H9 (cell line): ENCODE results near the gene PPFIA4. TPM values are rescaled to one million over a fixed set of nuclear protein-coding genes. Genes with fewer than 3 reads are reported as not detected.

ENCODE experiments used
- DNase-seq: peaks from one replicate; pipeline ENCODE4 v3.0.0-alpha.2; 2017
- H2AFZ ChIP-seq: one replicate; pipeline ENCODE4 v1.6.1; 2013; ENCODE audit warnings: mild to moderate bottlenecking, low read length, control low read depth, moderate library complexity
- H2AK5ac ChIP-seq: 2 replicates; pipeline ENCODE4 v1.6.1; 2013; ENCODE audit warnings: low read length, control low read depth, mixed read lengths; ENCODE audit not compliant: insufficient read length
- H2BK120ac ChIP-seq: one replicate; pipeline ENCODE4 v1.6.1; 2013; ENCODE audit warnings: low read depth, mild to moderate bottlenecking, low read length, control low read depth, inconsistent platforms; ENCODE audit not compliant: poor library complexity, severe bottlenecking
- H2BK12ac ChIP-seq: 2 replicates; pipeline ENCODE4 v1.6.1; 2013; ENCODE audit warnings: low read length, control low read depth, mixed read lengths, low read depth; ENCODE audit not compliant: insufficient read length
- H2BK15ac ChIP-seq: 2 replicates; pipeline ENCODE4 v1.6.1; 2013; ENCODE audit warnings: low read depth, low read length, control low read depth
- H2BK20ac ChIP-seq: one replicate; pipeline ENCODE4 v1.6.1; 2013; ENCODE audit warnings: low read depth, mild to moderate bottlenecking, low read length, control low read depth, inconsistent platforms; ENCODE audit not compliant: poor library complexity, severe bottlenecking
- H2BK5ac ChIP-seq: 2 replicates; pipeline ENCODE4 v1.6.1; 2013; ENCODE audit warnings: low read length, control low read depth, mixed read lengths; ENCODE audit not compliant: insufficient read length
- H3K14ac ChIP-seq: 2 replicates; pipeline ENCODE4 v1.6.1; 2013; ENCODE audit warnings: low read length, control low read depth; ENCODE audit not compliant: insufficient read depth
- H3K18ac ChIP-seq: 2 replicates; pipeline ENCODE4 v1.6.1; 2013; ENCODE audit warnings: low read depth, mild to moderate bottlenecking, mixed read lengths, low read length, control low read depth; ENCODE audit not compliant: insufficient read length
- H3K23ac ChIP-seq: 2 replicates; pipeline ENCODE4 v1.6.1; 2013; ENCODE audit warnings: low read length, control low read depth, mixed read lengths, low read depth; ENCODE audit not compliant: insufficient read length
- H3K23me2 ChIP-seq: 2 replicates; pipeline ENCODE4 v1.6.1; 2013; ENCODE audit warnings: low read depth, mild to moderate bottlenecking, mixed read lengths, low read length, control low read depth; ENCODE audit not compliant: insufficient read length, poor library complexity, severe bottlenecking
- H3K27ac ChIP-seq: 2 replicates; pipeline ENCODE4 v1.5.1; 2013; ENCODE audit warnings: low read length, control low read depth, mixed read lengths, low read depth; ENCODE audit not compliant: insufficient read length
- H3K27me3 ChIP-seq: 2 replicates; pipeline ENCODE4 v1.6.1; 2013; ENCODE audit warnings: low read length, control low read depth, inconsistent platforms; ENCODE audit not compliant: insufficient read depth
- H3K4ac ChIP-seq: 2 replicates; pipeline ENCODE4 v1.6.1; 2013; ENCODE audit warnings: low read depth, mild to moderate bottlenecking, control low read depth, inconsistent platforms, low read length, moderate library complexity
- H3K4me1 ChIP-seq: 2 replicates; pipeline ENCODE4 v1.6.1; 2013; ENCODE audit warnings: low read length, control low read depth, inconsistent platforms; ENCODE audit not compliant: insufficient read depth
- H3K4me2 ChIP-seq: 2 replicates; pipeline ENCODE4 v1.6.1; 2013; ENCODE audit warnings: low read length, control low read depth, mixed read lengths; ENCODE audit not compliant: insufficient read length, insufficient read depth
- H3K56ac ChIP-seq: 2 replicates; pipeline ENCODE4 v1.6.1; 2013; ENCODE audit warnings: low read depth, mild to moderate bottlenecking, mixed read lengths, low read length, control low read depth; ENCODE audit not compliant: insufficient read length
- H3K79me1 ChIP-seq: 2 replicates; pipeline ENCODE4 v1.6.1; 2013; ENCODE audit warnings: low read depth, mild to moderate bottlenecking, moderate library complexity, low read length, control low read depth, inconsistent platforms; ENCODE audit not compliant: insufficient read depth, poor library complexity, severe bottlenecking
- H3K79me2 ChIP-seq: 2 replicates; pipeline ENCODE4 v1.6.1; 2013; ENCODE audit warnings: low read length, control low read depth, inconsistent platforms; ENCODE audit not compliant: insufficient read depth
- H3K9ac ChIP-seq: 2 replicates; pipeline ENCODE4 v1.6.1; 2013; ENCODE audit warnings: low read length, control low read depth, mixed read lengths; ENCODE audit not compliant: insufficient read length; ENCODE audit errors: extremely low read depth
- H3K9me3 ChIP-seq: one replicate; pipeline ENCODE4 v1.6.1; 2013; ENCODE audit warnings: low read depth, low read length, inconsistent platforms; ENCODE audit not compliant: control insufficient read depth
- H3T11ph ChIP-seq: one replicate; pipeline ENCODE4 v1.6.1; 2013; ENCODE audit warnings: mild to moderate bottlenecking, low read length, control low read depth, inconsistent platforms
- H4K20me1 ChIP-seq: one replicate; pipeline ENCODE4 v1.6.1; 2013; ENCODE audit not compliant: control insufficient read depth, insufficient read length, insufficient read depth
- H4K5ac ChIP-seq: 2 replicates; pipeline ENCODE4 v1.6.1; 2013; ENCODE audit warnings: low read depth, mild to moderate bottlenecking, mixed read lengths, low read length, control low read depth; ENCODE audit not compliant: insufficient read length
- H4K8ac ChIP-seq: replicated peaks from 2 replicates; pipeline ENCODE4 v1.6.1; 2013; ENCODE audit warnings: low read length, control low read depth, mixed read lengths, low read depth; ENCODE audit not compliant: insufficient read length
- H4K91ac ChIP-seq: 2 replicates; pipeline ENCODE4 v1.6.1; 2013; ENCODE audit warnings: low read depth, mild to moderate bottlenecking, moderate library complexity, mixed read lengths, low read length, control low read depth; ENCODE audit not compliant: insufficient read length
- H3K27ac Mint-ChIP-seq, 3 experiments: 2 replicates in 2 of 3; 3 replicates in 1 of 3; pipeline ENCODE4 v1.8.0; 2020 to 2021; ENCODE audit warnings: mixed read lengths in 3 of 3, mild to moderate bottlenecking in 1 of 3, moderate library complexity in 1 of 3
- H3K27me3 Mint-ChIP-seq: 2 replicates; pipeline ENCODE4 v1.8.0; 2021; ENCODE audit warnings: low read depth, mild to moderate bottlenecking, moderate library complexity, mixed read lengths
- H3K36me3 Mint-ChIP-seq, 3 experiments: 2 replicates in 2 of 3; 3 replicates in 1 of 3; pipeline ENCODE4 v1.8.0; 2020 to 2021; ENCODE audit warnings: low read depth in 3 of 3, mixed read lengths in 3 of 3; ENCODE audit not compliant: insufficient read depth in 1 of 3
- H3K4me1 Mint-ChIP-seq, 2 experiments: 2 replicates each; pipeline ENCODE4 v1.8.0; 2020; ENCODE audit warnings: mixed read lengths in 2 of 2
- H3K4me3 Mint-ChIP-seq, 2 experiments: 2 replicates in 1 of 2; 3 replicates in 1 of 2; pipeline ENCODE4 v1.8.0; 2020 to 2021; ENCODE audit warnings: mild to moderate bottlenecking in 2 of 2, mixed read lengths in 2 of 2, moderate library complexity in 1 of 2
- H3K9me3 Mint-ChIP-seq, 2 experiments: 2 replicates in 1 of 2; 3 replicates in 1 of 2; pipeline ENCODE4 v1.8.0; 2020; ENCODE audit warnings: mild to moderate bottlenecking in 2 of 2, mixed read lengths in 2 of 2, moderate library complexity in 1 of 2
- WGBS: extraction: QIAGEN DNeasy Blood & Tissue Kit; methylation state at CpG from one replicate; pipeline ENCODE4 v1.1.7; 2013; ENCODE audit warnings: missing lambda C conversion rate, low lambda C conversion rate, mixed read lengths; ENCODE audit not compliant: insufficient read length; ENCODE audit errors: extremely low coverage; 5-methylcytosine and 5-hydroxymethylcytosine counted together
- total RNA-seq: library from RNA; stranded (reverse); gene quantifications from 2 replicates; pipeline ENCODE4 v1.2.1, GENCODE V29; 2021
- TF ChIP-seq, protein P1 (sequence below): fragments of 200-600 bp; sonication (generic); conservative IDR thresholded peaks from 3 replicates; pipeline ENCODE4 v1.8.0; 2021; ENCODE audit warnings: antibody characterized with exemption, mild to moderate bottlenecking

PPFIA4 gene
- total RNA-seq, 1 experiment from 2014 or later = 3.9 TPM

DNA sequence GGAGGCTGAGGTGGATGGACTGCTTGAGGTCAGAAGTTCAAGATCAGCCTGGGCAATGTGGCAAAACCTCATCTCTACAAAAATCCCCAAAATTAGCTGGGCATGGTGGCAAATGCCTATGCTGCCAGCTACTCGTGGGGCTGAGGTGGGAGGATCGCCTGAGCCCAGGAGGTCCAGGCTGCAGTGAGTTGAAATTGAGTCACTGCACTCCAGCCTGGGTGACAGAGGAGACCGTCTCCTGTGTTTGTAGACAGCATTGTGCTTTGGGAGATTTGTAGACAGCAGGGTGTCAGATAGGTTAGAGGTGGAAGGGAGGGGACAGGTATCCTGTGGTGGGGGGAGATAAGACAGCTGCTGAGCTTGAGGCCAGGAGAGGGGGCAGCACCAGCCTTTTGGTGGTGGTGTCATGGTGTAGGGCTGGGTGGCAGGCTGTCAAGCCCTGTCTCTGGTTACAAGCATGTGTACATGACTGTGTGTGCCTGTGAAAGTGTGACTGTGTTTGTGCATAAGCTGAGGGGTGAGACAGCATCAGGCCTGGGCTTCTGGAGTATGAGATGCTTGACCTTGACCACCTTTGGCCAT, 15.2 kb downstream of the PPFIA4 start:
- DNase-seq = no peak
- Histone ChIP-seq H4K8ac (no peak overlapping the region), H4K5ac (no peak overlapping the region), H3K14ac (no peak overlapping the region), H2AFZ (no peak overlapping the region), H4K91ac (no peak overlapping the region), H3K27me3 (no peaks in the 10 kb centered on the region), H3K9ac (no peak overlapping the region), H3K27ac (no peak overlapping the region), H2BK20ac (no peak overlapping the region), H3K79me1 (no peaks in the 10 kb centered on the region), H3K79me2 (no peaks in the 10 kb centered on the region), H2BK12ac (no peak overlapping the region), H3K18ac (no peak overlapping the region), H2BK120ac (no peak overlapping the region), H2BK15ac (no peak overlapping the region), H2BK5ac (no peak overlapping the region), H3K9me3 (no peaks in the 10 kb centered on the region), H3K23ac (no peak overlapping the region), H3K4me1 (no peaks in the 10 kb centered on the region), H4K20me1 (no peaks in the 10 kb centered on the region), H3K4ac (no peak overlapping the region), H3K23me2 (no peaks in the 10 kb centered on the region), H3K56ac (no peak overlapping the region), H3K4me2 (no peak overlapping the region), H3T11ph (no peak overlapping the region), H2AK5ac (no peak overlapping the region)
- H3K27ac Mint-ChIP-seq = peak overlapping the region in 1 of 3 experiments; percentile 89; a peak in 2 of 7 replicates
- H3K9me3 Mint-ChIP-seq = no peaks in the 10 kb centered on the region
- WGBS = no CpG with 5 or more reads among the region's 3 CpGs
- TF ChIP-seq, protein P1, sequence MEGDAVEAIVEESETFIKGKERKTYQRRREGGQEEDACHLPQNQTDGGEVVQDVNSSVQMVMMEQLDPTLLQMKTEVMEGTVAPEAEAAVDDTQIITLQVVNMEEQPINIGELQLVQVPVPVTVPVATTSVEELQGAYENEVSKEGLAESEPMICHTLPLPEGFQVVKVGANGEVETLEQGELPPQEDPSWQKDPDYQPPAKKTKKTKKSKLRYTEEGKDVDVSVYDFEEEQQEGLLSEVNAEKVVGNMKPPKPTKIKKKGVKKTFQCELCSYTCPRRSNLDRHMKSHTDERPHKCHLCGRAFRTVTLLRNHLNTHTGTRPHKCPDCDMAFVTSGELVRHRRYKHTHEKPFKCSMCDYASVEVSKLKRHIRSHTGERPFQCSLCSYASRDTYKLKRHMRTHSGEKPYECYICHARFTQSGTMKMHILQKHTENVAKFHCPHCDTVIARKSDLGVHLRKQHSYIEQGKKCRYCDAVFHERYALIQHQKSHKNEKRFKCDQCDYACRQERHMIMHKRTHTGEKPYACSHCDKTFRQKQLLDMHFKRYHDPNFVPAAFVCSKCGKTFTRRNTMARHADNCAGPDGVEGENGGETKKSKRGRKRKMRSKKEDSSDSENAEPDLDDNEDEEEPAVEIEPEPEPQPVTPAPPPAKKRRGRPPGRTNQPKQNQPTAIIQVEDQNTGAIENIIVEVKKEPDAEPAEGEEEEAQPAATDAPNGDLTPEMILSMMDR = no peak
- peaks cover 1 to 34% (median 6%) of the 10 kb centered on the region in 3 experiments; a peak in 6 of 7 replicates for H3K36me3 Mint-ChIP-seq
- peaks cover 19 to 30% of the 10 kb centered on the region in 2 experiments for H3K4me1 Mint-ChIP-seq
- peaks cover 2% of the 10 kb centered on the region for H3K27me3 Mint-ChIP-seq
- H3K4me3 Mint-ChIP-seq = no peak overlapping the region; a peak in 1 of 5 replicates
